NT2/D1 (cell line): ENCODE measurements around the gene SLC19A1.
A peak's percentile ranks its signal among the peaks of the same experiment; 100 is the strongest.

Experiments
- DNase-seq: peaks from one replicate; pipeline ENCODE4 v3.0.0-alpha.2; 2011; ENCODE audit warnings: low read depth, low spot score
- H3K27me3 ChIP-seq: 2 replicates; pipeline ENCODE4 v1.6.0; 2011; ENCODE audit warnings: mild to moderate bottlenecking; ENCODE audit not compliant: insufficient read length, insufficient read depth
- H3K36me3 ChIP-seq: 2 replicates; pipeline ENCODE4 v1.6.1; 2011; ENCODE audit warnings: mild to moderate bottlenecking, low read length, mixed read lengths; ENCODE audit not compliant: insufficient read depth, insufficient read length
- H3K4me1 ChIP-seq: 2 replicates; pipeline ENCODE4 v1.5.1; 2011; ENCODE audit not compliant: insufficient read depth, insufficient read length
- H3K4me3 ChIP-seq: 2 replicates; pipeline ENCODE4 v1.5.1; 2011; ENCODE audit warnings: low read depth; ENCODE audit not compliant: insufficient read length
- H3K9ac ChIP-seq: 2 replicates; pipeline ENCODE4 v1.6.0; 2011; ENCODE audit warnings: low read depth; ENCODE audit not compliant: insufficient read length
- H3K9me3 ChIP-seq: 2 replicates; pipeline ENCODE4 v1.5.1; 2011; ENCODE audit warnings: mild to moderate bottlenecking, low read length; ENCODE audit not compliant: insufficient read depth
- SUZ12 ChIP-seq: IDR thresholded peaks from 2 replicates; pipeline ENCODE4 v1.6.1; 2011; ENCODE audit not compliant: insufficient read length, insufficient read depth; ENCODE audit errors: extremely low read depth
- YY1 ChIP-seq: IDR thresholded peaks from 2 replicates; pipeline ENCODE4 v1.6.1; 2011; ENCODE audit not compliant: insufficient read length, insufficient read depth
- ZNF274 ChIP-seq: IDR thresholded peaks from 2 replicates; pipeline ENCODE4 v1.6.1; 2011; ENCODE audit warnings: mild to moderate bottlenecking, low read depth, low read length

SLC19A1 gene

GRCh38 chr21:45555557-45556301 lies 13.5 kb upstream of the SLC19A1 start:
- TF ChIP-seq SUZ12: no peak
- no peak for TF ChIP-seq ZNF274
- no peak for TF ChIP-seq YY1
- no peaks in the 10 kb centered on the region for H3K9me3 ChIP-seq
- peak overlapping the region; percentile 64 for H3K4me3 ChIP-seq
- H3K36me3 ChIP-seq: peaks cover 2% of the 10 kb centered on the region
- peak; percentile 97 for DNase-seq
- H3K4me1 ChIP-seq: peaks cover 39% of the 10 kb centered on the region
- H3K9ac ChIP-seq: peak overlapping the region; percentile 87
- peaks cover 6% of the 10 kb centered on the region for H3K27me3 ChIP-seq

GRCh38 chr21:45555251-45555556 lies 13.0 kb upstream of the SLC19A1 start:
- Histone ChIP-seq H3K27me3 (peaks cover 6% of the 10 kb centered on the region), H3K9ac (no peak overlapping the region), H3K4me1 (peaks cover 38% of the 10 kb centered on the region), H3K9me3 (no peaks in the 10 kb centered on the region), H3K4me3 (peak overlapping the region; percentile 64), H3K36me3 (peaks cover 2% of the 10 kb centered on the region)
- no peak for TF ChIP-seq YY1
- no peak for TF ChIP-seq SUZ12
- TF ChIP-seq ZNF274: no peak
- no peak for DNase-seq

- Histone ChIP-seq H3K9me3 (no peaks in the 10 kb centered on the region), H3K36me3 (peaks cover 2% of the 10 kb centered on the region), H3K9ac (peak overlapping the region; percentile 76), H3K4me1 (peaks cover 38% of the 10 kb centered on the region), H3K4me3 (peak overlapping the region; percentile 54), H3K27me3 (peaks cover 6% of the 10 kb centered on the region)
- peak; percentile 47 for DNase-seq
- TF ChIP-seq ZNF274: no peak
- no peak for TF ChIP-seq SUZ12
- TF ChIP-seq YY1: no peak
These were observed 12.4 kb upstream of the SLC19A1 start for GRCh38 chr21:45554477-45555175.

- TF ChIP-seq ZNF274 (no peak), YY1 (no peak), SUZ12 (no peak)
- peaks cover 2% of the 10 kb centered on the region for H3K36me3 ChIP-seq
- H3K27me3 ChIP-seq: peaks cover 6% of the 10 kb centered on the region
- peaks cover 38% of the 10 kb centered on the region for H3K4me1 ChIP-seq
- no peak overlapping the region for H3K4me3 ChIP-seq
- DNase-seq: no peak
- no peaks in the 10 kb centered on the region for H3K9me3 ChIP-seq
- no peak overlapping the region for H3K9ac ChIP-seq
These were observed 10.6 kb upstream of the SLC19A1 start for GRCh38 chr21:45552696-45553391.

- Histone ChIP-seq H3K9ac (no peak overlapping the region), H3K4me3 (no peak overlapping the region), H3K9me3 (no peaks in the 10 kb centered on the region), H3K36me3 (no peaks in the 10 kb centered on the region), H3K4me1 (peaks cover 36% of the 10 kb centered on the region), H3K27me3 (peaks cover 3% of the 10 kb centered on the region)
- TF ChIP-seq ZNF274 (no peak), YY1 (no peak), SUZ12 (no peak)
- DNase-seq: no peak
These were observed 9.8 kb upstream of the SLC19A1 start for GRCh38 chr21:45551783-45552695.

- TF ChIP-seq SUZ12: no peak
- TF ChIP-seq YY1: no peak
- no peak for TF ChIP-seq ZNF274
- DNase-seq: no peak
- H3K4me1 ChIP-seq: peaks cover 30% of the 10 kb centered on the region
- H3K9ac ChIP-seq: no peak overlapping the region
- peaks cover 6% of the 10 kb centered on the region; the same call in 1 of the 2 replicates for H3K9me3 ChIP-seq
- no peak overlapping the region for H3K4me3 ChIP-seq
- no peaks in the 10 kb centered on the region for H3K36me3 ChIP-seq
- peaks cover 6% of the 10 kb centered on the region for H3K27me3 ChIP-seq
These were observed 9.1 kb upstream of the SLC19A1 start for GRCh38 chr21:45551316-45551715.
